ENCODE results near the gene ORC1. TPM values are rescaled to one million over a fixed set of nuclear protein-coding genes. Genes with fewer than 3 reads are reported as not detected.
"Not testable (repeated sequence)": the region's sequence is repeated elsewhere in the genome, so short reads cannot be mapped to it uniquely, and the experiment has no call there.

Gene ORC1
- total RNA-seq, 2 donors from 2014 or later, result 20.7 to 56.4 TPM

DNA sequence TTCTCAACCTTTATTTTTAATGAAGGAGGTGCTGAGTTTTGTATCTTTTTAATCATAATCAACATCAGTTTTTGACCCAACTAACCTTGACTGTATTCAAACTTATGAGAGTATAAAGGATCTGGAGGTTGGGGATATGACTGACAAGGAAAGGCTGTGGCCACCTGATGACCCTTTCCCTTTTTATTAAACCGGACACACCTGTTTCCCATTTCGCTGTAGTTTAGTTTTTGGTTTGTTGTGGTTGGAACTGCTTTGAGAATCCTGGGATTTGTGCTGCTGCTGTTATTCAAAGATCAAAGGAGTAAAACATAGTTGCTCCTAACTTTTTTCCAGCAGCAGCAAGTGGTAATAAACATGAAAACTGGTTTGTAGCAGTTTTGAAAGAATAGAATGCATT is 12.6 kb upstream of the ORC1 start:
- H3K36me3 Mint-ChIP-seq, result peaks cover 28% of the 10 kb centered on the region
- no peak overlapping the region for H3K27ac Mint-ChIP-seq

DNA sequence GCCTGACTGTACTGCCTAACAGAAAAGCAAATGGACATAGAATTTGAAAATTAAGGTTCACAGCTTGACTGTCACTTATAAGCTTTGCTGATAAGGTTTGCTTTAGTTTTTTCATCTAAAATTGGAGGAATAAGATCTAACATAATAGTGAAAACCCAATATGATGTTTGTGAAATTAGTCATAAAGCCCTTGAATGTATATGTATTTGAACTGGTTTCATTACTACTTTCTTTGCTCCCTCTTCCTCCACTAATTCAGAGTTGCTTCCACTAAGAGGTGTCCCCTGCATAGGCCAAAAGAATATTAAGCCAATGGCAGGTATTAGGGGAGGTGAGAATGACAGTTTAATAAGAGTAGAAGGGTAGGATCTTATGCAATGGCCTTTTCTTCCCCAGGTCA is 10.7 kb upstream of the ORC1 start:
- no peaks in the 10 kb centered on the region for H3K9me3 Mint-ChIP-seq
- H3K27me3 Mint-ChIP-seq, result no peaks in the 10 kb centered on the region
- no peak overlapping the region for H3K4me3 Mint-ChIP-seq
- peaks cover 3 to 6% of the 10 kb centered on the region in 2 donors for H3K4me1 Mint-ChIP-seq (ENCODE audit: low read depth in 2 of 2)
- no peak overlapping the region for H3K27ac Mint-ChIP-seq
- no peak for DNase-seq (ENCODE audit: low spot score)
- peaks cover 40% of the 10 kb centered on the region for H3K36me3 Mint-ChIP-seq
- ATAC-seq, result no peak

More for the DNA sequence above, 12.6 kb upstream of the ORC1 start:
- H3K27me3 Mint-ChIP-seq, result no peaks in the 10 kb centered on the region
- ATAC-seq (no peak), DNase-seq (ENCODE audit: low spot score) (no peak)
- no peak overlapping the region for H3K4me3 Mint-ChIP-seq
- no peaks in the 10 kb centered on the region for H3K9me3 Mint-ChIP-seq
- H3K4me1 Mint-ChIP-seq (ENCODE audit: low read depth in 2 of 2), result peaks cover 0 to 6% of the 10 kb centered on the region in 2 donors

DNA sequence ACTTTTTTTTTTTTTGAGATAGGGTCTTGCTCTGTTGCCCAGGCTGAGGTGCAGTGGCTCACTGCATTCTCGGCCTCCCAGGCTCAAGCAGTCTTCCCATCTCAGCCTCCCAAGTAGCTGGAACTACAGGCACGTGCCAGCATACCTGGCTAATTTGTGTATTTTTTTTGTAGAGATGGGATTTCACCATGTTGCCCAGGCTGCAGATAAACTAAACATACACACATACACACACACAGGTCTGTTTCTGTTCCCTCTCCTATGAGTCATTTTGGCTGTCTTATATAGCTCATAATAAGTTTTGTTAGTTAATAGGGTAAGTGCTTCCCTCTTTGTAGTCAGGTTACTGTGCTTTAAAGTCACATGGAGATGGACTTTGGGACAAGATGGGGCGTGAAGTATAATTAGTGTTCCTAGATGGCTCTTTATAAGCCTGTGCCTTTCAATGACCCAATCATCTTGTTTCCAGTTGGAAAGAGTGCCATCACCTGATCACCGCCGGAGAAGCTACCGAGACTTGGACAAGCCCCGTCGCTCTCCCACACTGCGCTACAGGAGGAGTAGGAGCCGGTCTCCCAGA is 9.3 kb upstream of the ORC1 start:
- Mint-ChIP-seq H3K9me3 (no peaks in the 10 kb centered on the region), H3K36me3 (peaks cover 47% of the 10 kb centered on the region), H3K27ac (no peak overlapping the region), H3K4me1 (ENCODE audit: low read depth in 2 of 2) (peaks cover 6 to 12% of the 10 kb centered on the region in 2 donors), H3K27me3 (no peaks in the 10 kb centered on the region), H3K4me3 (no peak overlapping the region)
- ATAC-seq (no peak), DNase-seq (ENCODE audit: low spot score) (no peak)

DNA sequence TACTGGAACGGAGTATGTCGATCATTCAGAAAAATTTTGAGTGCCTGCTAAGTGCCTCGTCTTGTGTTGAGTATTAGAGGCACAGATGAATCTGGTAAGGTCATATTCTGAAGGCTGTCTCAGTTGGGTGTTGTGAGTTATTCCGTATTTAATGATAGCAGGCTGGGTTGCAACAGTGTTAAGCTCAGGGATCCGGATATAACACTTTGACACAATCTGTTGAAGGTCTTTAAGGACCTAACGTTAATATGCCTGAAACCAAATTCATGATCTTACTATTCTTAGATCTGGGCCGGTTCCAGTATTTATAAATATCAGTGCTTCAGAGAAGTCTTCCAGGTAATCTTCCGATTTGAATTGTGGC is 734 bp upstream of the ORC1 start:
- no peak for DNase-seq (ENCODE audit: low spot score)
- Mint-ChIP-seq H3K9me3 (no peaks in the 10 kb centered on the region), H3K4me3 (peak overlapping the region; percentile 99), H3K27me3 (no peaks in the 10 kb centered on the region), H3K27ac (peak overlapping the region; percentile 92 to 97), H3K36me3 (peaks cover 42% of the 10 kb centered on the region), H3K4me1 (ENCODE audit: low read depth in 2 of 2) (peaks cover 24 to 44% of the 10 kb centered on the region in 2 donors)
- peak in 1 of 2 donors; percentile 1 for ATAC-seq

DNA sequence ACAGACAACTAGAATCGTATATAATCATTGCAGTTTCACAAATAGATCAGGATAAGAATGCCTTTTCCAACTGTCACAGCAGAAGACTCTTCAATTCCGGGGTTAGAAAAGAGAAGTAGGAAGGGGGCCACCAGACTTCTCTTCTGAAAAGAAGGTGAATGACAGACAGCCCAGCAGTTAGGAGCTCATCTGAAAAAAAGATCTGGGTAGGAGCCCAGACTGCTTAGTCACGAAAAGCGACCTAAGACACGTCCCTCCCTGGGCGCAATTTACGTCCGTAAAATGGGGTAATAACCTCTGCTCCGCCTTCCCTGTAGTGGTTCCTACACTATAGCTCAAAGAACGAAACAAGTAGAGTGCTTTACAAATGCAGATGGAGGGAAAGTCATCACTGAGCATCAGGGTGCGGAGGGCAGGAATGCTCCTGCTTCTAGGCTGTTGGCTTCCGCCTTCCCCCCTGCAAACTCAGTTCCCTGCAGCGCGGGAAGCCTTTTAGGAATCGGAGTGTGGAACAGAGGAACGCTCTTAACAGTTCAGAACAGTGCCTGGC is 582 bp downstream of the ORC1 start:
- Mint-ChIP-seq H3K4me1 (ENCODE audit: low read depth in 2 of 2) (peaks cover 22 to 39% of the 10 kb centered on the region in 2 donors), H3K4me3 (peak overlapping the region; percentile 99), H3K36me3 (peaks cover 36% of the 10 kb centered on the region), H3K27me3 (no peaks in the 10 kb centered on the region), H3K9me3 (no peaks in the 10 kb centered on the region), H3K27ac (peak overlapping the region; percentile 92 to 97)
- DNase-seq (ENCODE audit: low spot score), result peak; percentile 68
- peak; percentile 71 to 74 for ATAC-seq

DNA sequence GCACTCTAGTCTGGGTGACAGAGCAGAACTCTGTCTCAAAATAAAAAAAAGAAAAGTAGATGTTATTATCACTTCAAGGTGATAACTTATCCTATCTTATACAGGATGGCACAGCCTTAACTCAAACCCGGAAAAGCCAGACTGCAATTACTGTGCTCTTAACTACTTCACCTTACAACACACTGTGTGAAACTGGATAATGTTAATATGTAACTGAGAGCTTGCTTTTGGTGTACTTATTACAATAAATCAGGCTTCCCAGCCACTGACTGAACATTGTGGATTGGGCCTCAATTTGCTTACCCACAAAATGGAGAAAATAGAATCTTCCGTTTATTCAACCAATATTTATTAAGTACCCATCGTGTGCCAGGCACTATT is 1.4 kb downstream of the ORC1 start:
- ATAC-seq (no peak), DNase-seq (ENCODE audit: low spot score) (no peak)
- Mint-ChIP-seq H3K36me3 (peaks cover 31% of the 10 kb centered on the region), H3K9me3 (no peaks in the 10 kb centered on the region), H3K27ac (peak overlapping the region; percentile 92 to 97), H3K4me3 (peak overlapping the region; percentile 99), H3K27me3 (no peaks in the 10 kb centered on the region), H3K4me1 (ENCODE audit: low read depth in 2 of 2) (peaks cover 21 to 34% of the 10 kb centered on the region in 2 donors)

DNA sequence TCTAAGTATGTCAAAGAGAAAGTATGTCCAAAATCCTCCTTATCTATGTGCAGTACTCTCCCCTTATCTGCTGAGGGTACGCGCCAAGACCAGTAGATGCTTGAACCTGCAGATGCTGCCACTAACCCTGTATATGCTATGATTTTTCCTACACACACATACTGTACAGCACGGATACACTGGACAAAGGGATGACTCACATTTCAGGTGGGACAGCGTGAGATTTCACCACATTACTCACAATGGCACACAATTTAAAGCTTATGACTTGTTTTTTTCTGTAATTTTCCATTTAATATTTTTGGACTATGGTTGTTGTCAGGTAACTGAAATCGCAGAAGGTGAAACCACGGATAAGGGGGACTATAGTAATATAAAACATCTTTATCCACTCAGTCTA is 4.1 kb downstream of the ORC1 start:
- DNase-seq (ENCODE audit: low spot score) (no peak), ATAC-seq (no peak)
- Mint-ChIP-seq H3K27me3 (no peaks in the 10 kb centered on the region), H3K4me1 (ENCODE audit: low read depth in 2 of 2) (peaks cover 9 to 24% of the 10 kb centered on the region in 2 donors), H3K4me3 (no peak overlapping the region), H3K27ac (no peak overlapping the region), H3K36me3 (peaks cover 40% of the 10 kb centered on the region), H3K9me3 (no peaks in the 10 kb centered on the region)

DNA sequence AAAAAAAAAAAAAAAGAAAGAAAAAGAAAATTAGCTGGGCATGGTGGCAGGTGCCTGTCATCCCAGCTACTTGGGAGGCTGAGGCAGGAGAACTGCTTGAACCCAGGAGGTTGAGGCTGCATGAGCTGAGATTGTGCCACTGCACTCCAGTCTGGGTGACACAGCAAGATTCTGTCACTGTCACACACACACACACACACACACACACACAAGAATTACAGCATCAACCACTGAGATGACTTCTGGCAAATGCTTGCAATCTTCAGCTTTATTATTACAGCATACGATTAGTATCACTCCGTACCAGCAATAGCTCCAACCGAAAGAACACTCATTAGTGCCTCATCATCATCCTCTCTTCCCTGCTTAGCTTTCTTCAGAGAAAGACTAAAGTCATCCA is 4.6 kb downstream of the ORC1 start:
- H3K27me3 Mint-ChIP-seq, result no peaks in the 10 kb centered on the region
- no peak overlapping the region for H3K27ac Mint-ChIP-seq
- DNase-seq (ENCODE audit: low spot score), result no peak
- H3K4me3 Mint-ChIP-seq, result no peak overlapping the region
- H3K4me1 Mint-ChIP-seq (ENCODE audit: low read depth in 2 of 2), result peaks cover 9 to 22% of the 10 kb centered on the region in 2 donors
- ATAC-seq, result no peak
- peaks cover 39% of the 10 kb centered on the region for H3K36me3 Mint-ChIP-seq
- H3K9me3 Mint-ChIP-seq, result no peaks in the 10 kb centered on the region

DNA sequence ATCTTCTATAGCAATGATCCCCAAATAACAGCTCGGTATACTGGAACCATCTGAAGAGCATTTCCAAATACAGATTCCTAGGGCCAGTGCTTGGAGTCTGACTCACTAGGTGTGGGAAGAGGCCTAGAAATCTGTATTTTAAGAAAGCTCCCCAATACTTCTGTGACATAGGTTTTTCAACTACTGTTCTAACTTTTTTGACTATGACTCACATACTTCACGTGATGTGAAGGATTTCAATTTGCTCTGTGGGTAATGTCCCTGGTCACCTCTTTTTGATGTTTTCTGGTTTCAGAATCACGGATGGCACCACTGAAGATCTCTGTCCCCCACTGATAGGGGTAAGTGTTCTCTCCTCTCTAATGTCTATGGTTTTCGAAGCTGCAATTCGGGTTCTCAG is 11.0 kb downstream of the ORC1 start:
- no peak overlapping the region for H3K27ac Mint-ChIP-seq
- H3K27me3 Mint-ChIP-seq, result no peaks in the 10 kb centered on the region
- no peak for DNase-seq (ENCODE audit: low spot score)
- peaks cover 24% of the 10 kb centered on the region for H3K36me3 Mint-ChIP-seq
- no peaks in the 10 kb centered on the region for H3K9me3 Mint-ChIP-seq
- H3K4me3 Mint-ChIP-seq, result no peak overlapping the region
- no peak for ATAC-seq
- H3K4me1 Mint-ChIP-seq (ENCODE audit: low read depth in 2 of 2), result no peaks in the 10 kb centered on the region

DNA sequence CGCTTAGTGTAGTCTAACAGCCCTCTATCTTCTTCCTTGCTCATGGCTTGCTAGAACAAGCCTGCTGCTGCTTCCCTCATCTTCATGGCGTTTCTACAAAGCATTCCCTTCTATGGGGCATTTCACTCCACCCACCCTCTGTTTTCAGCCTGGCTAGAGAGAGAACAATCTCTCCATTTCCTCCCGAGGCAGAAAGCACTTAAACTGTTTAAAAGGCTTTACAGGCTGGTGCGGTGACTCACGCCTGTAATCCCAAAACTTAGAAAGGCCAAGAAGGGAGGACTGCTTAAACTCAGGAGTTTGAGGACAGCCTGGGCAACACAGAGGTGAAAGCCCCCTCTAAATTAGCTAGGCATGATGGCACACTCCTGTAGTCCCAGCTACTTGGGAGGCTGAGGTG is 17.8 kb downstream of the ORC1 start:
- ATAC-seq, result no peak
- no peaks in the 10 kb centered on the region for H3K27me3 Mint-ChIP-seq
- peaks cover 11% of the 10 kb centered on the region for H3K36me3 Mint-ChIP-seq
- H3K4me1 Mint-ChIP-seq (ENCODE audit: low read depth in 2 of 2), result no peaks in the 10 kb centered on the region
- H3K4me3 Mint-ChIP-seq, result no peak overlapping the region
- H3K9me3 Mint-ChIP-seq, result no peaks in the 10 kb centered on the region
- no peak overlapping the region for H3K27ac Mint-ChIP-seq
- DNase-seq (ENCODE audit: low spot score), result no peak

DNA sequence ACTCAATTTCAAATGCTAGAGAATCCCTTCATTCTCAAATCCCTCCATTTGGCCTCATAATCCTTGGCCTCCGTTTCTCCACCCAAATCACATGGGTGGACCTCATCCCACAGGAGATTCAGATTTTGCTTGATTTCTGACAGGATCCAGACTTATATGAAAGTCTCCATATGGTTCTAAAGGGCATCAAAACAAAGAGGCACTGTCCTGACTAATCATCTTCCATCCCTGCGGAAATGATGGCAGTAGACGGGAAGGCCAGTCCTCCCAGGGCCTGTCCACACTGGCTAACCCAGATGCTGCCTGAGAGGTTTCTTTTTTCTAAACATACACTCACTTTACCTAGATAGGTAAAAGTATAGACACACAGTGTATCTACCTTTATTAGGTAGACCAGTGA is 18.8 kb downstream of the ORC1 start:
- Mint-ChIP-seq H3K9me3 (no peaks in the 10 kb centered on the region), H3K27me3 (no peaks in the 10 kb centered on the region), H3K27ac (no peak overlapping the region), H3K4me1 (ENCODE audit: low read depth in 2 of 2) (no peaks in the 10 kb centered on the region), H3K36me3 (peaks cover 17% of the 10 kb centered on the region), H3K4me3 (no peak overlapping the region)
- ATAC-seq, result no peak
- no peak for DNase-seq (ENCODE audit: low spot score)

DNA sequence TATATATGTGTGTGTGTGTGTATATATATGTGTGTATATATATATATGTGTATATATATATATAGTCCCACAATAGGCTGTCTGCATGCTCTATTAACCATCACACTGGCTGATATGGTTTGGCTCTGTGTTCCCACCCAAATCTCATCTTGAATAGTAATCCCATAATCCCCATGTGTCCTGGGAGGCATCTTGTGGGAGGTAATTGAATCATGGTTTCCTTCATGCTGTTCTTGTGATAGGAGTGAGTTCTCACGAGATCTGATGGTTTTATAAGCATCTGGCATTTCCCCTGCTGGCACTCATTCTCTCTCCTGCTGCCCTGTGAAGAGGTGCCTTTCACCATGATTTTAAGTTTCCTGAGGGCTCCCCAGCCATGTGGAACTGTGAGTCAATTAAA is 34.4 kb downstream of the ORC1 start:
- not testable (repeated sequence) for H3K27ac Mint-ChIP-seq; H3K27me3 Mint-ChIP-seq; H3K36me3 Mint-ChIP-seq; H3K9me3 Mint-ChIP-seq; ATAC-seq; H3K4me3 Mint-ChIP-seq; DNase-seq (ENCODE audit: low spot score)
- peaks cover 17 to 23% of the 10 kb centered on the region in 2 donors for H3K4me1 Mint-ChIP-seq (ENCODE audit: low read depth in 2 of 2)

DNA sequence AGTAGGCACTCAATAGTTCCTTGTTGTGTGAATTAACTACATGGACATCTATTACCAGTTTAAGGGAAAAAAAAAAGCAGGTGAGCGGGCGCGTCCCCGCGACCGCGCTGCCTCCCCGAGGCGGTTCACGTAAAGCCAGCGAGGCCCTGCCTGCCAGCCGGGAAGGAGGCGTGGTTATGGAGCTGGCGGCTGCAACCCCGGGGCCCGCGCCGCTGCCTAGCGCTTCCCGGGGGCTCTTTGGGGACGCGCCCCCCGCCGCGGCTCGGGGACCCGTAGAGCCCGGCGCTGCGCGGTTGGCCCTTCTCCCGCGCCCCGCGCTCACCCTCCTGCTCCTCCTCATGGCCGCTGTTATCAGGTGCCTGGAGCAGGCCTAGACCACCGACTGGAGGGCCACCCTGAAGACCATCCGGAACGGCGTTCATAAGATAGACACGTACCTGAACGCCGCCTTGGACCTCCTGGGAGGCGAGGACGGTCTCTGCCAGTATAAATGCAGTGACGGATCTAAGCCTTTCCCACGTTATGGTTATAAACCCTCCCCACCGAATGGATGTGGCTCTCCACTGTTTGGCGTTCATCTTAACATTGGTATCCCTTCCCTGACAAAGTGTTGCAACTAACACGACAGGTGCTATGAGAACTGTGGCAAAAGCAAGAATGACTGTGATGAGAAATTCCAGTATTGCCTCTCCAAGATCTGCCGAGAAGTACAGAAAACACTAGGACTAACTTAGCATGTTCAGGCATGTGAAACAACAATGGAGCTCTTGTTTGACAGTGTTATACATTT is 35.6 kb downstream of the ORC1 start:
- DNase-seq (ENCODE audit: low spot score), result peak; percentile 71
- no peak overlapping the region for H3K27ac Mint-ChIP-seq
- no peaks in the 10 kb centered on the region for H3K36me3 Mint-ChIP-seq
- peak overlapping the region; percentile 38 for H3K4me3 Mint-ChIP-seq
- peaks cover 3 to 7% of the 10 kb centered on the region in 2 donors for H3K27me3 Mint-ChIP-seq
- ATAC-seq, result no peak
- no peaks in the 10 kb centered on the region for H3K9me3 Mint-ChIP-seq
- H3K4me1 Mint-ChIP-seq (ENCODE audit: low read depth in 2 of 2), result peaks cover 23 to 35% of the 10 kb centered on the region in 2 donors

DNA sequence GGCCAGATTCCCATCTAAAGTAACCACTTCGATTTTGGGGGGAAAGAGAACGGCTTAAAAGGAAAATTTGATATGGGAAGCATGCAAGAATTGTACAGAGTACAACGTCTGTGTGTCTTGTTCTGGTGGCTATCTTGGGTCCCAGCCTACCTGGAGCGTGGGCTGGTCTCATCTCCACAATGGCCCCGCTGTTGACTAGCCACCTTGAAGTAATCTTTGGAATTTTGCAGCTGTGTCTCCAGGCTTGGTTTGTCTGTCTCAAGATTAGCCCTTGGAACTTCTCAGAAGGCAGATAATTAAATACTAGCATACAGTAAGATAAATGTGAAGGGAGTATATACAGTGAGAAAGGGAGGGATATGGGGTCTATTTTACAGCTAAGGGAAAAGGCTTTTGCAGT is 37.0 kb downstream of the ORC1 start:
- ATAC-seq (no peak), DNase-seq (ENCODE audit: low spot score) (no peak)
- peaks cover 3 to 7% of the 10 kb centered on the region in 2 donors for H3K27me3 Mint-ChIP-seq
- no peaks in the 10 kb centered on the region for H3K9me3 Mint-ChIP-seq
- H3K4me3 Mint-ChIP-seq, result peak overlapping the region; percentile 16
- H3K36me3 Mint-ChIP-seq, result no peaks in the 10 kb centered on the region
- H3K27ac Mint-ChIP-seq, result no peak overlapping the region
- H3K4me1 Mint-ChIP-seq (ENCODE audit: low read depth in 2 of 2), result peaks cover 28 to 35% of the 10 kb centered on the region in 2 donors

Data from natural killer cell treated with Interleukin-12 subunit alpha and Interleukin-12 subunit beta and Interleukin-15 and Interleukin-18, amount 100 ng/mL, for 72 hours (primary cell).